H9 (cell line): Measurements from ENCODE around the gene TTC28. TPM values are rescaled to one million over a fixed set of nuclear protein-coding genes. Genes with fewer than 3 reads are reported as not detected.

Experiments used
- DNase-seq: peaks from one replicate; pipeline ENCODE4 v3.0.0-alpha.2; 2017
- H2AFZ ChIP-seq: one replicate; pipeline ENCODE4 v1.6.1; 2013; ENCODE audit warnings: mild to moderate bottlenecking, low read length, control low read depth, moderate library complexity
- H2AK5ac ChIP-seq: 2 replicates; pipeline ENCODE4 v1.6.1; 2013; ENCODE audit warnings: low read length, control low read depth, mixed read lengths; ENCODE audit not compliant: insufficient read length
- H2BK120ac ChIP-seq: one replicate; pipeline ENCODE4 v1.6.1; 2013; ENCODE audit warnings: low read depth, mild to moderate bottlenecking, low read length, control low read depth, inconsistent platforms; ENCODE audit not compliant: poor library complexity, severe bottlenecking
- H2BK12ac ChIP-seq: 2 replicates; pipeline ENCODE4 v1.6.1; 2013; ENCODE audit warnings: low read length, control low read depth, mixed read lengths, low read depth; ENCODE audit not compliant: insufficient read length
- H2BK15ac ChIP-seq: 2 replicates; pipeline ENCODE4 v1.6.1; 2013; ENCODE audit warnings: low read depth, low read length, control low read depth
- H2BK20ac ChIP-seq: one replicate; pipeline ENCODE4 v1.6.1; 2013; ENCODE audit warnings: low read depth, mild to moderate bottlenecking, low read length, control low read depth, inconsistent platforms; ENCODE audit not compliant: poor library complexity, severe bottlenecking
- H2BK5ac ChIP-seq: 2 replicates; pipeline ENCODE4 v1.6.1; 2013; ENCODE audit warnings: low read length, control low read depth, mixed read lengths; ENCODE audit not compliant: insufficient read length
- H3K14ac ChIP-seq: 2 replicates; pipeline ENCODE4 v1.6.1; 2013; ENCODE audit warnings: low read length, control low read depth; ENCODE audit not compliant: insufficient read depth
- H3K18ac ChIP-seq: 2 replicates; pipeline ENCODE4 v1.6.1; 2013; ENCODE audit warnings: low read depth, mild to moderate bottlenecking, mixed read lengths, low read length, control low read depth; ENCODE audit not compliant: insufficient read length
- H3K23ac ChIP-seq: 2 replicates; pipeline ENCODE4 v1.6.1; 2013; ENCODE audit warnings: low read length, control low read depth, mixed read lengths, low read depth; ENCODE audit not compliant: insufficient read length
- H3K23me2 ChIP-seq: 2 replicates; pipeline ENCODE4 v1.6.1; 2013; ENCODE audit warnings: low read depth, mild to moderate bottlenecking, mixed read lengths, low read length, control low read depth; ENCODE audit not compliant: insufficient read length, poor library complexity, severe bottlenecking
- H3K27ac ChIP-seq: 2 replicates; pipeline ENCODE4 v1.5.1; 2013; ENCODE audit warnings: low read length, control low read depth, mixed read lengths, low read depth; ENCODE audit not compliant: insufficient read length
- H3K27me3 ChIP-seq: 2 replicates; pipeline ENCODE4 v1.6.1; 2013; ENCODE audit warnings: low read length, control low read depth, inconsistent platforms; ENCODE audit not compliant: insufficient read depth
- H3K4ac ChIP-seq: 2 replicates; pipeline ENCODE4 v1.6.1; 2013; ENCODE audit warnings: low read depth, mild to moderate bottlenecking, control low read depth, inconsistent platforms, low read length, moderate library complexity
- H3K4me1 ChIP-seq: 2 replicates; pipeline ENCODE4 v1.6.1; 2013; ENCODE audit warnings: low read length, control low read depth, inconsistent platforms; ENCODE audit not compliant: insufficient read depth
- H3K4me2 ChIP-seq: 2 replicates; pipeline ENCODE4 v1.6.1; 2013; ENCODE audit warnings: low read length, control low read depth, mixed read lengths; ENCODE audit not compliant: insufficient read length, insufficient read depth
- H3K56ac ChIP-seq: 2 replicates; pipeline ENCODE4 v1.6.1; 2013; ENCODE audit warnings: low read depth, mild to moderate bottlenecking, mixed read lengths, low read length, control low read depth; ENCODE audit not compliant: insufficient read length
- H3K79me1 ChIP-seq: 2 replicates; pipeline ENCODE4 v1.6.1; 2013; ENCODE audit warnings: low read depth, mild to moderate bottlenecking, moderate library complexity, low read length, control low read depth, inconsistent platforms; ENCODE audit not compliant: insufficient read depth, poor library complexity, severe bottlenecking
- H3K79me2 ChIP-seq: 2 replicates; pipeline ENCODE4 v1.6.1; 2013; ENCODE audit warnings: low read length, control low read depth, inconsistent platforms; ENCODE audit not compliant: insufficient read depth
- H3K9ac ChIP-seq: 2 replicates; pipeline ENCODE4 v1.6.1; 2013; ENCODE audit warnings: low read length, control low read depth, mixed read lengths; ENCODE audit not compliant: insufficient read length; ENCODE audit errors: extremely low read depth
- H3K9me3 ChIP-seq: one replicate; pipeline ENCODE4 v1.6.1; 2013; ENCODE audit warnings: low read depth, low read length, inconsistent platforms; ENCODE audit not compliant: control insufficient read depth
- H3T11ph ChIP-seq: one replicate; pipeline ENCODE4 v1.6.1; 2013; ENCODE audit warnings: mild to moderate bottlenecking, low read length, control low read depth, inconsistent platforms
- H4K20me1 ChIP-seq: one replicate; pipeline ENCODE4 v1.6.1; 2013; ENCODE audit not compliant: control insufficient read depth, insufficient read length, insufficient read depth
- H4K5ac ChIP-seq: 2 replicates; pipeline ENCODE4 v1.6.1; 2013; ENCODE audit warnings: low read depth, mild to moderate bottlenecking, mixed read lengths, low read length, control low read depth; ENCODE audit not compliant: insufficient read length
- H4K8ac ChIP-seq: replicated peaks from 2 replicates; pipeline ENCODE4 v1.6.1; 2013; ENCODE audit warnings: low read length, control low read depth, mixed read lengths, low read depth; ENCODE audit not compliant: insufficient read length
- H4K91ac ChIP-seq: 2 replicates; pipeline ENCODE4 v1.6.1; 2013; ENCODE audit warnings: low read depth, mild to moderate bottlenecking, moderate library complexity, mixed read lengths, low read length, control low read depth; ENCODE audit not compliant: insufficient read length
- H3K27ac Mint-ChIP-seq, 3 experiments: 2 replicates in 2 of 3; 3 replicates in 1 of 3; pipeline ENCODE4 v1.8.0; 2020 to 2021; ENCODE audit warnings: mixed read lengths in 3 of 3, mild to moderate bottlenecking in 1 of 3, moderate library complexity in 1 of 3
- H3K27me3 Mint-ChIP-seq: 2 replicates; pipeline ENCODE4 v1.8.0; 2021; ENCODE audit warnings: low read depth, mild to moderate bottlenecking, moderate library complexity, mixed read lengths
- H3K36me3 Mint-ChIP-seq, 3 experiments: 2 replicates in 2 of 3; 3 replicates in 1 of 3; pipeline ENCODE4 v1.8.0; 2020 to 2021; ENCODE audit warnings: low read depth in 3 of 3, mixed read lengths in 3 of 3; ENCODE audit not compliant: insufficient read depth in 1 of 3
- H3K4me1 Mint-ChIP-seq, 2 experiments: 2 replicates each; pipeline ENCODE4 v1.8.0; 2020; ENCODE audit warnings: mixed read lengths in 2 of 2
- H3K4me3 Mint-ChIP-seq, 2 experiments: 2 replicates in 1 of 2; 3 replicates in 1 of 2; pipeline ENCODE4 v1.8.0; 2020 to 2021; ENCODE audit warnings: mild to moderate bottlenecking in 2 of 2, mixed read lengths in 2 of 2, moderate library complexity in 1 of 2
- H3K9me3 Mint-ChIP-seq, 2 experiments: 2 replicates in 1 of 2; 3 replicates in 1 of 2; pipeline ENCODE4 v1.8.0; 2020; ENCODE audit warnings: mild to moderate bottlenecking in 2 of 2, mixed read lengths in 2 of 2, moderate library complexity in 1 of 2
- WGBS: extraction: QIAGEN DNeasy Blood & Tissue Kit; methylation state at CpG from one replicate; pipeline ENCODE4 v1.1.7; 2013; ENCODE audit warnings: missing lambda C conversion rate, low lambda C conversion rate, mixed read lengths; ENCODE audit not compliant: insufficient read length; ENCODE audit errors: extremely low coverage; 5-methylcytosine and 5-hydroxymethylcytosine counted together
- total RNA-seq: library from RNA; stranded (reverse); gene quantifications from 2 replicates; pipeline ENCODE4 v1.2.1, GENCODE V29; 2021
- TF ChIP-seq, protein P1 (sequence below): fragments of 200-600 bp; sonication (generic); conservative IDR thresholded peaks from 3 replicates; pipeline ENCODE4 v1.8.0; 2021; ENCODE audit warnings: antibody characterized with exemption, mild to moderate bottlenecking

The TTC28 gene
- total RNA-seq, 1 experiment from 2014 or later = 13.6 TPM

DNA sequence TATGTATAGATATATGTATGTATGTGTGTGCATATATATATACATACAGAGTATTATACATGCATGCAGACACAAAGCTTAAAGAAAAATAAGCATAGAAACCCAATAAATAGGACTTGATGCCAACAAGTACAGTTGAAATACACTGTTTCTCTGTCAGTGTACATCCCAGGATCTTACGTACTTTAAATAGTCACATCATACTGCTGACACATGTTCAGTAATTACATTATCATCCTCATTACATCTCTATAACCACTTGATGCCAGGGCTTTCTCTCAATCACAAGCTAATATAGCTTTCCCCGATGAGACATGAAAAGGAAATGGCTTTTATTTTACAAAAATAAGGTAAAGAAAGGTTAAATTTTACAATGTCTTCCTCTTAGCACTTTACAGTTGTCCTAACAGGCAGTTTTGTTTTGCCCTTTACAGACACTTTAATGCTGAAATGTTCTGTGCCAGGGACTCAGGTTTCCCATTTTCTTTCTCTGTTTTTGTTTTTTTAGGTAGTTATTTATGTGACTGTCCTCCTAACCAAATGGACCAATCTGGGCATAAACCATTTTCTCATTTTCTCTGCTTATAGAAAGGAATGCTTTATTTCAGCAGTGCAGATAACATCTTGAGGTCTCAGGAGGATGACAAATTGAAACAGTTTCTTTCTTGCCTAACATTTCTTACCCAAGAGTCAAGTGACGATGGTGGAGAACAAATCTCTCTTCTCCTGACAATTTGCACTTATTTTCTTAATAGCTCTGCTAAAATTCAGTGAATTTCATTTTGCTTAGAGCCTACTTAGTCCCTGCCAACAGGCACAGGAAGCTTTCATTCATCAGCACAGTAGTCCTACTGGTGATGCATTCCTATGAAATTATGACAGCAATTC lies 350.2 kb downstream of the TTC28 start:
- TF ChIP-seq, protein P1, sequence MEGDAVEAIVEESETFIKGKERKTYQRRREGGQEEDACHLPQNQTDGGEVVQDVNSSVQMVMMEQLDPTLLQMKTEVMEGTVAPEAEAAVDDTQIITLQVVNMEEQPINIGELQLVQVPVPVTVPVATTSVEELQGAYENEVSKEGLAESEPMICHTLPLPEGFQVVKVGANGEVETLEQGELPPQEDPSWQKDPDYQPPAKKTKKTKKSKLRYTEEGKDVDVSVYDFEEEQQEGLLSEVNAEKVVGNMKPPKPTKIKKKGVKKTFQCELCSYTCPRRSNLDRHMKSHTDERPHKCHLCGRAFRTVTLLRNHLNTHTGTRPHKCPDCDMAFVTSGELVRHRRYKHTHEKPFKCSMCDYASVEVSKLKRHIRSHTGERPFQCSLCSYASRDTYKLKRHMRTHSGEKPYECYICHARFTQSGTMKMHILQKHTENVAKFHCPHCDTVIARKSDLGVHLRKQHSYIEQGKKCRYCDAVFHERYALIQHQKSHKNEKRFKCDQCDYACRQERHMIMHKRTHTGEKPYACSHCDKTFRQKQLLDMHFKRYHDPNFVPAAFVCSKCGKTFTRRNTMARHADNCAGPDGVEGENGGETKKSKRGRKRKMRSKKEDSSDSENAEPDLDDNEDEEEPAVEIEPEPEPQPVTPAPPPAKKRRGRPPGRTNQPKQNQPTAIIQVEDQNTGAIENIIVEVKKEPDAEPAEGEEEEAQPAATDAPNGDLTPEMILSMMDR = no peak
- Mint-ChIP-seq H3K27me3 (no peaks in the 10 kb centered on the region), H3K4me1 (peaks cover 10 to 15% of the 10 kb centered on the region in 2 experiments), H3K36me3 (no peaks in the 10 kb centered on the region), H3K27ac (no peak overlapping the region), H3K9me3 (0 out of 5 replicates have a peak, but pooled peaks cover 1 to 2% of the 10 kb centered on the region in 2 experiments), H3K4me3 (no peak overlapping the region)
- no peaks in the 10 kb centered on the region for H3K79me1 ChIP-seq
- no peak for DNase-seq
- H3K23me2 ChIP-seq = no peaks in the 10 kb centered on the region
- no peak overlapping the region for H3K4me2 ChIP-seq
- no peaks in the 10 kb centered on the region for H3K4me1 ChIP-seq
- H3K9ac ChIP-seq = no peak overlapping the region
- no peak overlapping the region for H3K27ac ChIP-seq
- no peak overlapping the region for H3K56ac ChIP-seq
- no peak overlapping the region for H2AK5ac ChIP-seq
- H3K79me2 ChIP-seq = no peaks in the 10 kb centered on the region
- H3K9me3 ChIP-seq = no peaks in the 10 kb centered on the region
- no peak overlapping the region for H3K23ac ChIP-seq
- no peak overlapping the region for H3T11ph ChIP-seq
- H2BK12ac ChIP-seq = no peak overlapping the region
- no peak overlapping the region for H2AFZ ChIP-seq
- no peaks in the 10 kb centered on the region for H3K27me3 ChIP-seq
- no peak overlapping the region for H3K14ac ChIP-seq
- H4K91ac ChIP-seq = no peak overlapping the region
- H4K20me1 ChIP-seq = no peaks in the 10 kb centered on the region
- H2BK5ac ChIP-seq = no peak overlapping the region
- no peak overlapping the region for H3K4ac ChIP-seq
- H2BK120ac ChIP-seq = no peak overlapping the region
- no peak overlapping the region for H2BK20ac ChIP-seq
- H4K8ac ChIP-seq = no peak overlapping the region
- H2BK15ac ChIP-seq = no peak overlapping the region
- no CpG with 5 or more reads among the region's 3 CpGs for WGBS
- H3K18ac ChIP-seq = no peak overlapping the region
- no peak overlapping the region for H4K5ac ChIP-seq
